Activated CD4-positive, alpha-beta T cell treated with anti-CD3 and anti-CD28 coated beads, Interleukin-2, amount 50 U/mL, for 1 hour (primary cell): ENCODE measurements around the gene CSRNP3.
"Not testable (repeated sequence)": the region's sequence is repeated elsewhere in the genome, so short reads cannot be mapped to it uniquely, and the experiment has no call there.

Source experiments
- DNase-seq: peaks from one replicate; pipeline ENCODE4 v3.0.0-alpha.2; 2020

Gene CSRNP3

GRCh38 chr2:165640247-165640929, 170.9 kb downstream of the CSRNP3 start:
- no peak for DNase-seq

GRCh38 chr2:165645930-165646831, 176.7 kb downstream of the CSRNP3 start:
- DNase-seq: no peak

GRCh38 chr2:165647409-165647808, 177.9 kb downstream of the CSRNP3 start:
- no peak for DNase-seq

GRCh38 chr2:165648801-165649200, 179.3 kb downstream of the CSRNP3 start:
- DNase-seq: no peak

- no peak for DNase-seq
Measured at GRCh38 chr2:165651233-165651632, 181.7 kb downstream of the CSRNP3 start.

GRCh38 chr2:165655661-165656060, 186.2 kb downstream of the CSRNP3 start:
- no peak for DNase-seq

- no peak for DNase-seq
Measured at GRCh38 chr2:165660361-165660760, 190.9 kb downstream of the CSRNP3 start.

GRCh38 chr2:165662720-165663119, 193.2 kb downstream of the CSRNP3 start:
- DNase-seq: no peak

GRCh38 chr2:165665614-165666013, 196.1 kb downstream of the CSRNP3 start:
- DNase-seq: no peak

- not testable (repeated sequence) for DNase-seq
Measured at GRCh38 chr2:165666073-165666472, 196.6 kb downstream of the CSRNP3 start.

- no peak for DNase-seq
Measured at GRCh38 chr2:165666605-165667004, 197.1 kb downstream of the CSRNP3 start.

GRCh38 chr2:165667375-165667774, 197.9 kb downstream of the CSRNP3 start:
- DNase-seq: no peak

GRCh38 chr2:165674780-165675179, 205.3 kb downstream of the CSRNP3 start:
- DNase-seq: no peak

GRCh38 chr2:165675551-165675968, 206.1 kb downstream of the CSRNP3 start:
- no peak for DNase-seq

- DNase-seq: no peak
Measured at GRCh38 chr2:165678882-165679281, 209.4 kb downstream of the CSRNP3 start.

- no peak for DNase-seq
Measured at GRCh38 chr2:165679621-165680020, 210.1 kb downstream of the CSRNP3 start.

- DNase-seq: no peak
Measured at GRCh38 chr2:165681841-165682240, 212.3 kb downstream of the CSRNP3 start.

- no peak for DNase-seq
Measured at GRCh38 chr2:165682546-165682945, 213.0 kb downstream of the CSRNP3 start.

GRCh38 chr2:165686800-165687199, 217.3 kb downstream of the CSRNP3 start:
- no peak for DNase-seq

- no peak for DNase-seq
Measured at GRCh38 chr2:165687426-165688002, 218.0 kb downstream of the CSRNP3 start.

GRCh38 chr2:165691615-165692014, 222.1 kb downstream of the CSRNP3 start:
- DNase-seq: no peak

- DNase-seq: no peak
Measured at GRCh38 chr2:165692906-165693305, 223.4 kb downstream of the CSRNP3 start.

- no peak for DNase-seq
Measured at GRCh38 chr2:165693838-165694237, 224.3 kb downstream of the CSRNP3 start.
